ENCODE data around the gene MAL. TPM values are rescaled to one million over a fixed set of nuclear protein-coding genes. Genes with fewer than 3 reads are reported as not detected.

MAL gene
- polyA plus RNA-seq, 1 of the 3 experiments (the other 2 are of a cell fraction), result not detected

- ChIA-PET CTCF (interaction anchor here (1.3 kb wide), 1 partner anchor 96 kb away, joined by 3 read pairs; no protein-coding TSS in a partner anchor), POLR2A (no interaction called here)
- Histone ChIP-seq H3K9me3 (no peaks in the 10 kb centered on the region), H4K20me1 (ENCODE audit: insufficient read depth) (no peaks in the 10 kb centered on the region), H3K4me1 (ENCODE audit: control insufficient read depth in 1 of 2, insufficient read depth in 2 of 2, low read depth in 1 of 2, low read length in 1 of 2) (peaks cover 0 to 2% of the 10 kb centered on the region in 2 experiments; a peak in 1 of 4 replicates), H3K4me2 (no peak overlapping the region), H3K79me2 (ENCODE audit: insufficient read depth) (no peaks in the 10 kb centered on the region), H3K9ac (no peak overlapping the region), H3K4me3 (ENCODE audit: low read depth in 2 of 2, low read length in 1 of 2) (no peak overlapping the region), H3F3A (replicated peaks; ENCODE audit: insufficient read depth) (no peaks in the 10 kb centered on the region), H3K9me2 (no peaks in the 10 kb centered on the region), H2AFZ (ENCODE audit: low read depth) (no peak overlapping the region), H3K36me3 (replicated peaks in 1 of 2; ENCODE audit: control insufficient read depth in 1 of 2, insufficient read depth in 2 of 2, low read length in 1 of 2) (no peaks in the 10 kb centered on the region), H3K27ac (ENCODE audit: low read depth in 2 of 2, low read length in 1 of 2) (no peak overlapping the region), H3K27me3 (ENCODE audit: insufficient read depth) (peaks cover 73% of the 10 kb centered on the region)
- DNase-seq, result no peak
- TF ChIP-seq NFIC (IDR thresholded peaks at IDR 0.05; ENCODE audit: borderline replicate concordance), result no peak
- whole genome bisulfite sequencing (ENCODE audit: low lambda C conversion rate), result 37% methylated on average over 12 of the region's 12 CpGs
Measured at GRCh38 chr2:95018861-95019550, 6.5 kb upstream of the MAL start.

- H3K4me1 ChIP-seq (ENCODE audit: control insufficient read depth in 1 of 2, insufficient read depth in 2 of 2, low read depth in 1 of 2, low read length in 1 of 2), result peaks cover 0 to 2% of the 10 kb centered on the region in 2 experiments; a peak in 1 of 4 replicates
- POLR2A ChIA-PET, result no interaction called here
- WGBS (ENCODE audit: low lambda C conversion rate), result 24% methylated on average over 4 of the region's 4 CpGs
- no peak for TF ChIP-seq USF2 (IDR thresholded peaks at IDR 0.05; ENCODE audit: borderline replicate concordance, low read depth, low read length)
- no peak for TF ChIP-seq RAD21 (IDR thresholded peaks at IDR 0.05; ENCODE audit: low read length)
- no peak for TF ChIP-seq MEF2A (IDR thresholded peaks at IDR 0.05; ENCODE audit: borderline replicate concordance, low read depth)
- TF ChIP-seq TAF1 (IDR thresholded peaks at IDR 0.05; ENCODE audit: borderline replicate concordance, low read depth, low read length), result no peak
- TF ChIP-seq YY1 (IDR thresholded peaks at IDR 0.05; ENCODE audit: low read depth), result no peak
- TF ChIP-seq MXI1 (IDR thresholded peaks at IDR 0.05; ENCODE audit: low read depth, low read length), result no peak
- TF ChIP-seq GABPA (IDR thresholded peaks at IDR 0.05; ENCODE audit: low read depth), result no peak
- no peak for TF ChIP-seq TCF12 (IDR thresholded peaks at IDR 0.05)
- TF ChIP-seq FOXJ3 (CRISPR knock-in tag; IDR thresholded peaks at IDR 0.05), result no peak
- no peak for TF ChIP-seq IRF3 (IDR thresholded peaks at IDR 0.05; ENCODE audit: low read depth, low read length)
- no peak for TF ChIP-seq NFIC (IDR thresholded peaks at IDR 0.05; ENCODE audit: borderline replicate concordance)
- no peak for TF ChIP-seq MAX (IDR thresholded peaks at IDR 0.05; ENCODE audit: low read depth)
- TF ChIP-seq ELF1 (IDR thresholded peaks at IDR 0.05), result no peak
- TF ChIP-seq GATA2 (CRISPR knock-in tag; IDR thresholded peaks at IDR 0.05), result no peak
- TF ChIP-seq CTCF (IDR thresholded peaks at IDR 0.05), result no peak
- no peak overlapping the region for H3K4me3 ChIP-seq (ENCODE audit: low read depth in 2 of 2, low read length in 1 of 2)
- no peak for DNase-seq
- no peak overlapping the region for H3K9ac ChIP-seq
- CTCF ChIA-PET, result interaction anchor here (0.8 to 1.3 kb wide), 2 partner anchors 12 to 95 kb away, joined by 3 read pairs; no protein-coding TSS in a partner anchor
- peaks cover 78% of the 10 kb centered on the region for H3K27me3 ChIP-seq (ENCODE audit: insufficient read depth)
- H3K27ac ChIP-seq (ENCODE audit: low read depth in 2 of 2, low read length in 1 of 2), result no peak overlapping the region
- H4K20me1 ChIP-seq (ENCODE audit: insufficient read depth), result no peaks in the 10 kb centered on the region
- H3F3A ChIP-seq (replicated peaks; ENCODE audit: insufficient read depth), result no peaks in the 10 kb centered on the region
- no peaks in the 10 kb centered on the region for H3K36me3 ChIP-seq (replicated peaks in 1 of 2; ENCODE audit: control insufficient read depth in 1 of 2, insufficient read depth in 2 of 2, low read length in 1 of 2)
- no peak overlapping the region for H2AFZ ChIP-seq (ENCODE audit: low read depth)
- H3K79me2 ChIP-seq (ENCODE audit: insufficient read depth), result no peaks in the 10 kb centered on the region
- no peak overlapping the region for H3K4me2 ChIP-seq
- no peaks in the 10 kb centered on the region for H3K9me2 ChIP-seq
- no peaks in the 10 kb centered on the region for H3K9me3 ChIP-seq
Measured at GRCh38 chr2:95019572-95019971, 5.9 kb upstream of the MAL start.

Data from SK-N-SH (cell line).